BLaER1 treated with 17β-estradiol and CSF1 and Interleukin-3, amounts not matched to agents 10 nM and 100 nM (cell line): ENCODE measurements around the gene DPF3.

ENCODE experiments used
- H3K27ac ChIP-seq, 11 experiments: shearing (Covaris generic); formaldehyde crosslinking; 2 replicates each; pipeline ENCODE4 v1.8.1; 2022
- H3K27me3 ChIP-seq, 11 experiments: shearing (Covaris generic); formaldehyde crosslinking; 2 replicates each; pipeline ENCODE4 v1.8.1; 2022
- H3K36me3 ChIP-seq, 11 experiments: shearing (Covaris generic); formaldehyde crosslinking; 2 replicates each; pipeline ENCODE4 v1.8.1; 2022
- H3K4me1 ChIP-seq, 10 experiments: shearing (Covaris generic); formaldehyde crosslinking; 2 replicates each; pipeline ENCODE4 v1.8.1; 2022
- H3K4me2 ChIP-seq, 11 experiments: shearing (Covaris generic); formaldehyde crosslinking; 2 replicates each; pipeline ENCODE4 v1.8.1; 2022
- H3K4me3 ChIP-seq, 10 experiments: shearing (Covaris generic); formaldehyde crosslinking; 2 replicates each; pipeline ENCODE4 v1.8.1; 2022
- H3K9ac ChIP-seq, 11 experiments: shearing (Covaris generic); formaldehyde crosslinking; 2 replicates each; pipeline ENCODE4 v1.8.1; 2022
- H3K9me3 ChIP-seq, 11 experiments: shearing (Covaris generic); formaldehyde crosslinking; replicated peaks in 1 of 11; 2 replicates each; pipeline ENCODE4 v1.8.1; 2022
- H4K20me1 ChIP-seq, 11 experiments: shearing (Covaris generic); formaldehyde crosslinking; 2 replicates each; pipeline ENCODE4 v1.8.1; 2022
- Cebpa-rat ChIP-seq, 11 experiments: shearing (Covaris generic); IDR thresholded peaks; 2 replicates each; pipeline ENCODE4 v1.8.1; 2022

The DPF3 gene

GRCh38 chr14:72736308-72736707, 157.6 kb downstream of the DPF3 start:
- Histone ChIP-seq H3K27me3 (no peaks in the 10 kb centered on the region), H3K4me2 (peak overlapping the region in 3 of 11 experiments; percentile 50 to 66 (median 58); a peak in 3 of 22 replicates), H3K36me3 (no peaks in the 10 kb centered on the region), H3K9me3 (no peaks in the 10 kb centered on the region), H4K20me1 (no peaks in the 10 kb centered on the region), H3K27ac (no peak overlapping the region), H3K9ac (no peak overlapping the region), H3K4me1 (peaks cover 0 to 23% (median 18%) of the 10 kb centered on the region in 10 experiments; a peak in 16 of 20 replicates), H3K4me3 (no peak overlapping the region)
- no peak for TF ChIP-seq Cebpa-rat (IDR thresholded peaks at IDR 0.05)

DNA sequence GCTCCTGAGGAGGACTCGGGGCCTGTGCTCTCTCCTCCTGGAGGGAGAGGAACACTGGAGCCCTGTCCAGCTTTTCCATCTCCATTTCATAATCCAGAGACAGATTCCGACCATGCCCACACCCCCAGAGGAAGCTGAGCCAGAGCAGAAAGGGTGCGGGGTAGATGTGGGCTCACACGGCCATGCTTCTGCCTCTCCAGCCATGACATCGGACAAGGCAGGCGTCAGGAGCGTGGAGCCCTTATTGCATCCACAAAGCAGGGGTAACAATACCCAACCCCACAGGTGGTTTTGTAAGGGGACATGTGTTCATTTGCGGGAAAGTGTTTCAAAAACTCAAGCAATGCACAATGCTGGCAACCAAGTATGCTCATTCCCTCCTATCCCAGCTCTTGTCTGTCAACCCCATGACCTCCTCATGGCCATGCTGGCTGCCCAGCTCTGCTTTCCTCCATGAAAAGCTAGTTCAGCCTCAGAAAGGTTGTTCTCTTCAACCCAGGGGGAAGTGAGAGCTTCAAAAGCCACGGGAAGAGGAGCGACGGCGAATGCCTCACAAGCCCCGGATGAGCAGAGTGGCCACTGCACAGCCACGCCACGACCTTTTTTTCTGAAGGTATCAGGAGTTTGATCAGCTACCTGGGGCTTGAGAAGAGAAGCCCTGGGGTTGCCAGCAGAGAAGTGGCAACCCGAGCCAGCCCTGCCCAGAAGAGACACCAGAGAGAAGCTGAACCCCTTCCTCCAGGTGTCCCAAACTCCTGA, 161.7 kb downstream of the DPF3 start:
- no peak overlapping the region for H3K9ac ChIP-seq
- no peak overlapping the region for H3K4me2 ChIP-seq
- no peak overlapping the region for H3K27ac ChIP-seq
- H3K36me3 ChIP-seq = no peaks in the 10 kb centered on the region
- H4K20me1 ChIP-seq = no peaks in the 10 kb centered on the region
- H3K4me1 ChIP-seq = peaks cover 0 to 10% (median 7%) of the 10 kb centered on the region in 10 experiments; a peak in 16 of 20 replicates
- no peaks in the 10 kb centered on the region for H3K9me3 ChIP-seq
- no peak for TF ChIP-seq Cebpa-rat (IDR thresholded peaks at IDR 0.05)
- H3K4me3 ChIP-seq = no peak overlapping the region
- H3K27me3 ChIP-seq = no peaks in the 10 kb centered on the region

DNA sequence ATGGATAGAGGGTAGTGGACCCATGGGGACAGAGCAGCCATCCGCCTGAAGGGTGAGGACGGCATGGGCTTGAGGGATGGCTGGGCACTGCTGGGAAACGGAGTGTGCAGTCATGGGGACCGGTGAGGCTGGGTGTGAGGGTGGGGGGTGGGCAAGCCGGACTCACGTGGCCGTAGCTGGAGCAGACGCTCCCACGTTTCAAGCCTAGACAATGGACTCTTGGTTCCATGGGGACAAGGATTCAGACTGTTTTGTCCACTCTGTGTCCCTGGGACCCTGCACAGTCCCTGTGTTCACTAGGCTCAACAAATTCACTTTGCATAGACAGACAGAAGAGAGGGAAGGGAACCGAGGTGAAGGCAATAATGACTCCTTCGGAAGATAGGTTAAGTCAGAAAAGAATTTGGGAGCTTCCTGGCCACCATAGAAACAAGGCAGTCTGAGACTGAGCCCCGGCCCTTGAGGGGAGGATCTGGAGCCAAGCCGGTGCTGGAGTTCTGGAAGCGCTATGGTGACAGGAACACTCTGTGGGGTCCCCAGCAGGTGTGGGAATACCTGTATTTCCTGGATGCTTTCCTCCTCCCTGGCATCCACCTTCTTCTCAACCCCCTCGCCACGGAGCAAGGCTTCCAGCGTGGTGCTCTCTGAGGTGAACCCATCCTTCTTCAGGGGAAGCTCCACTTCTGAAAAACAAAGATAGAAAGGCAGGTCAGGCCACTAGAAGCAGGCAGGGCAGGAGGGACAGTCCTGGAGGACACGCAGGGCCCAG, 162.5 kb downstream of the DPF3 start:
- no peaks in the 10 kb centered on the region for H3K27me3 ChIP-seq
- no peaks in the 10 kb centered on the region for H3K9me3 ChIP-seq
- H3K36me3 ChIP-seq = no peaks in the 10 kb centered on the region
- no peaks in the 10 kb centered on the region for H4K20me1 ChIP-seq
- TF ChIP-seq Cebpa-rat (IDR thresholded peaks at IDR 0.05) = no peak
- H3K27ac ChIP-seq = no peak overlapping the region
- H3K9ac ChIP-seq = no peak overlapping the region
- peaks cover 0 to 3% (median 0%) of the 10 kb centered on the region in 10 experiments; a peak in 5 of 20 replicates for H3K4me1 ChIP-seq
- no peak overlapping the region for H3K4me2 ChIP-seq
- no peak overlapping the region for H3K4me3 ChIP-seq

DNA sequence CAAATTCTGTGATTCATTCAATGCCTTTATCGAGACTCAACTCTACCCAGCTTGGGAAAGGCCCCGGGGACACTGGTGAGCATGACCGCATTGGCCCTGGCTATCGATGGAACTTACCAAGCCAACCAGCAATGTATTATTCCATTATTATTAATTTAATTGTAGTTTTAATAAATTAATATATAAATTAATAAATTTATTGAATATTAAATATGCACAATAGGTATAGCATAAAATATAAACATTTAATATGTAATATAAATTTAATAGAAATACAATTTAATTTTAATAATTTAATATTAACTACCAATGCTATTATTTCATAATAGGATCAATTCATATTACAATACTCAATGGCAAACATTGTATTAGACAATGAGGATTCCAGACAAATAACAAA, 163.4 kb downstream of the DPF3 start:
- Histone ChIP-seq H3K4me3 (no peak overlapping the region), H4K20me1 (no peaks in the 10 kb centered on the region)

GRCh38 chr14:72726444-72726843, 167.5 kb downstream of the DPF3 start:
- Histone ChIP-seq H3K4me2 (no peak overlapping the region), H3K27ac (no peak overlapping the region)
- TF ChIP-seq Cebpa-rat (IDR thresholded peaks at IDR 0.05) = no peak

More for the DNA sequence above, 163.4 kb downstream of the DPF3 start:
- H3K4me2 ChIP-seq = no peak overlapping the region
- no peaks in the 10 kb centered on the region for H3K36me3 ChIP-seq
- H3K27me3 ChIP-seq = no peaks in the 10 kb centered on the region
- no peaks in the 10 kb centered on the region for H3K9me3 ChIP-seq
- no peak overlapping the region for H3K9ac ChIP-seq
- no peaks in the 10 kb centered on the region for H3K4me1 ChIP-seq
- H3K27ac ChIP-seq = no peak overlapping the region
- no peak for TF ChIP-seq Cebpa-rat (IDR thresholded peaks at IDR 0.05)

GRCh38 chr14:72723858-72724530, 169.9 kb downstream of the DPF3 start:
- Histone ChIP-seq H3K36me3 (no peaks in the 10 kb centered on the region), H3K9me3 (no peaks in the 10 kb centered on the region), H3K9ac (no peak overlapping the region), H3K27me3 (no peaks in the 10 kb centered on the region), H4K20me1 (no peaks in the 10 kb centered on the region), H3K27ac (no peak overlapping the region), H3K4me3 (no peak overlapping the region), H3K4me2 (peak overlapping the region in 9 of 11 experiments; percentile 2 to 57 (median 10); a peak in 10 of 22 replicates), H3K4me1 (peaks cover 0 to 14% (median 8%) of the 10 kb centered on the region in 10 experiments; a peak in 13 of 20 replicates)
- TF ChIP-seq Cebpa-rat (IDR thresholded peaks at IDR 0.05) = no peak

More at GRCh38 chr14:72726444-72726843, 167.5 kb downstream of the DPF3 start:
- H3K9ac ChIP-seq = no peak overlapping the region
- H3K27me3 ChIP-seq = no peaks in the 10 kb centered on the region
- H4K20me1 ChIP-seq = no peaks in the 10 kb centered on the region
- no peaks in the 10 kb centered on the region for H3K9me3 ChIP-seq
- no peak overlapping the region for H3K4me3 ChIP-seq
- no peaks in the 10 kb centered on the region for H3K36me3 ChIP-seq
- H3K4me1 ChIP-seq = peaks cover 0 to 14% (median 8%) of the 10 kb centered on the region in 10 experiments; a peak in 13 of 20 replicates

GRCh38 chr14:72722201-72722785, 171.6 kb downstream of the DPF3 start:
- Histone ChIP-seq H3K27me3 (no peaks in the 10 kb centered on the region), H4K20me1 (no peaks in the 10 kb centered on the region), H3K36me3 (no peaks in the 10 kb centered on the region), H3K27ac (no peak overlapping the region), H3K4me1 (peaks cover 10 to 21% (median 15%) of the 10 kb centered on the region in 10 experiments), H3K4me2 (no peak overlapping the region), H3K4me3 (no peak overlapping the region), H3K9ac (no peak overlapping the region), H3K9me3 (no peaks in the 10 kb centered on the region)
- no peak for TF ChIP-seq Cebpa-rat (IDR thresholded peaks at IDR 0.05)

DNA sequence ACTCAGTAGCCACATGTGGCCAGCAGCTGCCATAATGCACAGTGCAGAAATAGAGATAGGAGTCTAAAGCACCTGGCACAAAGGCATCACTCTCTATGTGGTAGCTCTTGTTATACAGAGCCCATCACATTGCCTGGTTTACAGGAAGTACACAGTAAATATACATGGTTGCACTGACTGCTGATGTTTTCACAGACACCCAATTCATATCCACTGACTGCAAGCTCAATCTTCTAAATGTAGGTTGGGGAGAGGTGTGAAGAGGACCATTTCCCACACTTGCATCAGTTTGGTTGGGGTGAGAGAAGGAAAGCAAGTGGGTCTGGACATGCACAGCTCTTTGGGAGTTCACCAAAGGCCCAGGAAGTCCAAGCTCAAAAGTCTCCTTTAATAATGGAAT, 172.8 kb downstream of the DPF3 start:
- Histone ChIP-seq H3K4me3 (no peak overlapping the region), H3K4me1 (peaks cover 13 to 33% (median 27%) of the 10 kb centered on the region in 10 experiments), H3K27me3 (no peaks in the 10 kb centered on the region), H4K20me1 (no peaks in the 10 kb centered on the region), H3K9me3 (no peaks in the 10 kb centered on the region), H3K36me3 (no peaks in the 10 kb centered on the region), H3K4me2 (no peak overlapping the region), H3K9ac (no peak overlapping the region), H3K27ac (no peak overlapping the region)
- no peak for TF ChIP-seq Cebpa-rat (IDR thresholded peaks at IDR 0.05)

DNA sequence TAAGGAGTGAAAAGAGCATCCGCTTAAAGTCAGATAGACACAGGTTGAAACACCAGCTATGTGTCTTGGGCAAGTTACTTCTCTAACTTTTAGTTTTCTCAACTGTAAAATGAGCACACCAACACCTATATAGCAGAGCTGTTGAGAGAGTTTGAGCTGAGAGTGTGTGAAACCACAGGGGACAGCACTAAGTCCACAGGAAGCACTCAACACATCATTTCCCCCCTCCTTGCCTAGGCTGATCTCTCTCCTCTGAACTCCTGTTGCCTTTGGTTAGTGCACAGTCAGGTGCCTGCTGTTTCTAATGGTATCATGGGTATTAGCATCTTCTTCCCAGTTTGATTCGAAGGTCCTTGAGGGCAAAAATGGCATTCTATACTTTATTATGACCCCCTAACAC, 176.7 kb downstream of the DPF3 start:
- Histone ChIP-seq H3K9me3 (no peaks in the 10 kb centered on the region), H3K27ac (0 out of 22 replicates have a peak overlapping the region, but pooled peaks of 1 of the 11 experiments have one; percentile 29), H3K4me2 (peak overlapping the region in 8 of 11 experiments; percentile 85 to 96 (median 90); a peak in 16 of 22 replicates), H3K4me1 (peaks cover 27 to 58% (median 54%) of the 10 kb centered on the region in 10 experiments), H3K4me3 (no peak overlapping the region), H3K27me3 (no peaks in the 10 kb centered on the region), H3K9ac (no peak overlapping the region), H3K36me3 (no peaks in the 10 kb centered on the region), H4K20me1 (no peaks in the 10 kb centered on the region)
- no peak for TF ChIP-seq Cebpa-rat (IDR thresholded peaks at IDR 0.05)
